GM21737 (cell line): ENCODE data around the gene TRIP13.
"Not testable (repeated sequence)": the region's sequence is repeated elsewhere in the genome, so short reads cannot be mapped to it uniquely, and the experiment has no call there.

Source experiments
- ATAC-seq: cut with Tn5 transposase; IDR thresholded peaks from one replicate; pipeline ENCODE4 v1.9.1; 2021; ENCODE audit warnings: mild to moderate bottlenecking, moderate library complexity; ENCODE audit not compliant: unreplicated experiment

The TRIP13 gene

DNA sequence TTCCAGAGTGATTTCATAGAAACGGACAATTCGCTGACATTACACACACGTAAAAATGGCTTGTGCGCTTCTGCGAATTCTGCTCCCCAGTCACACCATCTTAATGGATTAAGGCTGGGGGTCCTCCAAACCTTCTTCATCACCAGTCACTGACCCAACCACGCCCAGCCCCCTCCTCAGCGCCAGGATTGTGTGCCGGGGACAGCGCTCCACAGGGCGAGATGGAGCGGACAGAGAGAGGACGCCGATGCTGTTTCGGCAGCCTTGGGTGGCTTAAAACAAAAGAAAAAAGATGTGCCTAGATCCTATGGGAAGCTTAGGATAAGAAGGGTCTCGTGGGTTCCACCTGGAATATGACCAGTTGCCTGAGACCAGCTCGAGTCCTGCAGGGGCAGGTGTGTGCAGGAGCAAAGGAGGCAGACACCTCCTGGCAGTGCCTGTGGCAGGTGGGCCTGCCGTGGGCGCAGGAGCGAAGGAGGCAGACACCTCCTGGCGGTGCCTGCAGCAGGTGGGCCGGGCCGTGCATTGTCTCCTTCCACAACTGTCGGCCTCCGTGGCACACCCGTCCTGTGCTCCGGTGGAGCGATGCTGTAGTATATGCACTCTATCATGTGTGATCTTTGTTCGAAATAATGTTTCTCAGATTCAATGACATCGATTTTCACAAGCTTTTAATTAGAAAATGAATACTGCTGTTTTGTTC is 20.9 kb upstream of the TRIP13 start:
- ATAC-seq = no peak

- ATAC-seq = no peak
Measured at GRCh38 chr5:872301-872700, 20.4 kb upstream of the TRIP13 start.

- ATAC-seq = no peak
Measured at GRCh38 chr5:873328-873727, 19.4 kb upstream of the TRIP13 start.

GRCh38 chr5:875931-876330 is 16.8 kb upstream of the TRIP13 start:
- no peak for ATAC-seq

DNA sequence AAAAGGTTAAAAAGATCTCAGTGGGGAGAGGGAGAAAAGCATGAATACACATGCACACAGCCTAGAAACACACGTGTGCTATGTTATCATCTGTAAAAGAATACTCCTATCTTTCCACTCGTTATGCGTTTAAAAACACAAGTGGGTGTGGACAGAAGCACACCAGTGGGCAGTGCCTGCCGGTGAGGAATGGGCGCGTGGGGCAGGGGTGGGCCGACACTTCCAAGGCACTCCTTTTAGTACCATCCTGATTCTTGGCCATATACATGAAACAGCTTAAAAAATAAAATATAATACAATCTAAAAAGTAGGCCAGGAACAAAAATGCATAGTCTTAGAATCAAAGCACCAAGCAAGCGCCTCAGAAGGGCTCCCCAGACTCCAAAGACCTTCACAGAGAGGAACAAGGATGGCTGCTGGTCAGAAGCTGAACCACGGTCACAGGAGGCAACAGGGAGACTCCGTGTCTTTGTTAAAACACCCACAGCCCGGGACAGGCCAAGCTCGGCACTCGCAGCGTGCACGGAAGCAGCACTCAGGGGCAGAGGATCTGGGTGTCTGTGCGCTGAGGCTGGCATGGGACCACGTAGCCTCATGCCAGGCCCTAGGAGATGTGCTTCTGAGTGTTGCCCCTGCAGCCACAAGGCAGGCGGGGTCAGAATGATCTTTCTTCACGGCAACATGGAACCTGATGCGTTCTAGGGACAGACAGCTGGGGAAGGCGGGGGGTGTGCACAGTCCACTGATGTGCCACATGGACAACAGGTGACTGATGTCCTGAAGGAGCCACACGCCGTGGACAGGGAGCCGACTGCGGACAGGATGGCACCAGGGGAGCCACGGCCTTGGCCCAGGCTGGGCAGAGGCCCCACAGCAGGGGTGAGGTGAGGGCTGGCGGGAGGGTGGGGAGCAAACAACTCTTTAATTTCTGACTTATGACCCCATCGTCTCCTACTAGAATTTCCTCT is 16.0 kb upstream of the TRIP13 start:
- no peak for ATAC-seq

GRCh38 chr5:878125-878524 is 14.6 kb upstream of the TRIP13 start:
- ATAC-seq = no peak

- ATAC-seq = not testable (repeated sequence)
Measured at GRCh38 chr5:878677-879076, 14.0 kb upstream of the TRIP13 start.

DNA sequence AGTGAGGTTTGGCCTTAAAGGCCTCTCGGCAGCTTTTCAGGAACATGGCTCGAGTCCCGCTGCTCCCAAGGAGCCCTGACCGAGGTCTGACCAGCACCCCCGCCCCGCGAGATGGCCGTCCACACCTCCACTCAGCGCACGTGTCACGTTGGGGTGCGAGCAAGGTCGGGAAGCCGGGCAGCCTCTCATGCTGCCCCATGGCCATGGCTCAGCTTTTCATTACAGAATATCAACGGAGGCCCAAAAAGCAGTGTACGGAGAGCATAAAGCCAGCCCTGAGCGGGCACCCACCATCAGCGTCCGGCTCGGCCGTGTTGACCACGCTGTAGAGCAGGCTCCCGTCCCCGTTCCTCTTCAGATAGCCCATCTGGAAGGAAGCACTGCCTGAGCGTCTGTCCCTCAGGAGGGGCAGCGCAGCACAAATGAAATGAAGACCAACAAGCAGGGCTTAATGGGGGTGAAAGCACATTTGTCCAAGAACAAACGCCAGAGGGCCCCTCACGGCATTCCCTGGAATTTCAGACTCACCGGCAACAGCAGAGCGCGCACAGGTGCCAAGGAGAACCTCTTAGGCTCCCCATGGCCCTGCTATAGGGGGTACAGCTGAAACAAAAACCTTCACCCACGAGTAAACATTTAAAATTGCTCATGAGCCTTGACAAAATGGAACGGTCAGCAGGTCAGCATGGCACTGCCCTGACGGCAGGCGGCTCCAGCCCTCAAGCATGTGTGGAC is 11.7 kb upstream of the TRIP13 start:
- no peak for ATAC-seq

GRCh38 chr5:881551-881935 is 11.1 kb upstream of the TRIP13 start:
- no peak for ATAC-seq

- ATAC-seq = no peak
Measured at GRCh38 chr5:882253-883183, 10.2 kb upstream of the TRIP13 start.

DNA sequence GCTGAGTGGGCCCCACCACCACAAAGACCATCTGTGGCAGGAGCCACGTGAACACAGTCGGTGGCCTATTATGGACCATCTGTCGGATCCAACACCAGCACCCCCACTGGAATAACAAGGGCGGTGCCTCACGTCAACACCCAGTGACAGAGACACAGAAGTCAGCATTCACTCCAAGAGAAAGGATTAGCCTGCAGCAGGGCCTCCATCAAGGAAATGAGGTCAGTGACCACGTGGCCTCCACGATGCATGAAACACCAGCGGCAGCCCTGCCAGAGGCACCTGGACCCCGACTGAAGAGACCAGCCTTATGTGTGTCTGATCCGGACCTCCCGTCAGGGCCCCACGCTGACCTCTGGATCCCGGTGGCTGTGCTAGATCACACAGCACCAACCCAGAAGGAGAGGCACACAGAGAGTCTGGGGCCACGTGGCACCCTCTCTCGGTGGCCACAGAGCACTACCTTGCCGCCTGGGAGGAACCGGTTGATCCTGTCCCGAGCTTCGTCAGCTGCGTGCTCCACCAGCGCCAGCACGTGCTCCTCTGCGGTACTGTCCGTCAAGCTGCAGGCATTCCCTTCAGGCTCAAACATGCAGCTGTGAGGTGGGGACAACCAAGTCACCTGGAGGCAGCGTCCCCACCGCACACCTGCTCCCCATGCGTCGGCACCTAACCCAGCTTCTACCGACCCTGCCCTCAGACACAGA is 9.1 kb upstream of the TRIP13 start:
- no peak for ATAC-seq

DNA sequence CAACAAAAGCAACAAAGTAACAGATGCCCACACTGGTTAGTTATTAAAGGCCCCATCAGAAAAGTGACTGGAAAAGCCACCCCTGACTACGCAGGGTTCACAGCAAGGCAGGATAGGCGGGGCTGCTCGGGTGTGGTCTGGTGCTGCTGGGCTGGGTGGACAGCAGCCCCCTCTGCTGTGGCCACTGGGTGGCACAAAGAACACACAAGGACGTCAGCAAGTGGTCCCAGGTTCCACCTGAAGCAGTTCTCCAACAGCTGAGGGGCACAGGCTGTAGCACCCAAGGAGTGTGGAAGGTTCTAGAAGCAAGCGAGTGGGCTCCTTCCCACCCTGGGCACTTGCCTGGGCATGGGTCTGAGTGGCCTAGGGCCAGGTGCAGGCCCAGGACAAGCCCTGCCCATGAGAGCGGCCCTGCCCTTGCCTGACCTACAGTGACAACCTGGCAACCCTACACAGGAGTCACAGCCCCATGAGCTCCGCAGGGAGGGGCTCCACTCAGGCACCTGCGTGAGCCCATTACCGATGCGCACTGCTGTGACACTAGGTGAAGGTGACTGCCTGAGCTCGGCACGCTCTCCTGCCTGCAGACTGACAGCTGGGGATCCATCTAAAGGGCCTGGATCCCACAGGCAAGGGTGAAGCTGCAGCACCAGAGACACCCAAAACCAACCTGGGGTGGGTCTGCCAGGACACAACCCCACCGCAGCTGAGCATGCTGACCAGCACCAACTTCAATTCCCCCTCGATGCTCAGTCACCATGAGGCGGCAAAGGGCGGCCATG is 8.1 kb upstream of the TRIP13 start:
- ATAC-seq = no peak

DNA sequence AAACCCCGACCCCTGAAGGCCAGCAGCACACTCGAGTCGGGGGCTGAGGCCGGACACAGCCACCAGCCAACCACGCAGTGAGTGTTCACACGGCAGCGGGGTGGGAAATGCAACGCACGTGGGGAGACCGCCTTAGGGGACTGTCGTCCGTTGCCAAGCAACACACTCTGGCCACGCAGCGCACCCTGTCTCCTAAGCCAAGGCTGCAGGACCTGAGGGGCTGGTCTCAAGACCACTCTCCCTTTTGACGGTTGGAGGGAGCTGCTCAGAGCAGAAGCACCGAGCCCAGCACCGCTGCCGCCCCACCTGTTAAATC is 7.6 kb upstream of the TRIP13 start:
- no peak for ATAC-seq

- no peak for ATAC-seq
Measured at GRCh38 chr5:885529-885928, 7.2 kb upstream of the TRIP13 start.

DNA sequence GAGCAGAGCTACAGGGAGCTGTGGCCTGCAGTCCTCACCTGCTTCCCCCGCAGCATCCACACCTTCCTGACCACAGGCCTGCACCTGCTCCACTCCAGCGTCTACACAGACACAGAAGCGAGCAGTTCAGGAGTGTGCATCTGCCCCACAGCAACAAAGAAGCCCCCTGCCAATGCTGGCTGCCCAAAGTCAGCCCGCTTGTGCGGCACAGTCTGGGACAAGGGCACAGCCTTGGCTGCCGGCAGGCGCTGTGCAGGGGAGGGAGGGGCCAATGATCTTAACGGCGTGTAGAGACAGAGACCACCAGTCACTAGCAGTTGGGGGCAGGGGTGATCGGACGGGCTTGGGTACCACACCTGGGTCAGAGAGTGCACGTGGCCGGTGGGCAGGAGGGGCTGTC is 6.6 kb upstream of the TRIP13 start:
- no peak for ATAC-seq

DNA sequence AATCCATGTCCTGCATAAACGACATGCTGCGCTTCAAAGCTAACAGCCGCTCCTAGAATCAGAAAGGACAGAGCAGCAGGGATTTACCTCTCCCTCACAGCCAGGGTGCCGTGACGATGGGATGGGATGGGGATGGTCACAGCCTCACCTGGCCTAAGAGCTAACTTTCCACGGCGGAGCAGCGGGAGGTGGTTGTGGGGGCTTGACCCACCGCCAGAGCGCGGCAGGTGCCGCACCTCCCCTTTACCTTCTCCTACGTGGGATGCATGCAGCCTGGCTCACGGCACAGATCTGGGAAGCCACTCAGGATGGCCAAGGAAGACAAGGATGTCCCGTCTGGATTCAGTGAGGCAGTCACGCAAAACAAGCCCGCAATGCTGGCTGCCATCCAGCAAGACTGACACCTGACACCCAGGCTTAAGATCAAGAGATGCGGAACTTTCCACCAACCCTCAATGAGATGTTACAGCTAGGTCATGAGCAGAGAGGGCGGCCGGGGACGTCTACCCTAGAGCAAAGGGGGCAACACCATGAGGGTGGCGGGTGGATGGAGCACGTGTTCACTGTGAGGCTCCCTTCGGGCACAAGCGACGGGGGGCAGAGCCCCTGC is 5.9 kb upstream of the TRIP13 start:
- no peak for ATAC-seq

DNA sequence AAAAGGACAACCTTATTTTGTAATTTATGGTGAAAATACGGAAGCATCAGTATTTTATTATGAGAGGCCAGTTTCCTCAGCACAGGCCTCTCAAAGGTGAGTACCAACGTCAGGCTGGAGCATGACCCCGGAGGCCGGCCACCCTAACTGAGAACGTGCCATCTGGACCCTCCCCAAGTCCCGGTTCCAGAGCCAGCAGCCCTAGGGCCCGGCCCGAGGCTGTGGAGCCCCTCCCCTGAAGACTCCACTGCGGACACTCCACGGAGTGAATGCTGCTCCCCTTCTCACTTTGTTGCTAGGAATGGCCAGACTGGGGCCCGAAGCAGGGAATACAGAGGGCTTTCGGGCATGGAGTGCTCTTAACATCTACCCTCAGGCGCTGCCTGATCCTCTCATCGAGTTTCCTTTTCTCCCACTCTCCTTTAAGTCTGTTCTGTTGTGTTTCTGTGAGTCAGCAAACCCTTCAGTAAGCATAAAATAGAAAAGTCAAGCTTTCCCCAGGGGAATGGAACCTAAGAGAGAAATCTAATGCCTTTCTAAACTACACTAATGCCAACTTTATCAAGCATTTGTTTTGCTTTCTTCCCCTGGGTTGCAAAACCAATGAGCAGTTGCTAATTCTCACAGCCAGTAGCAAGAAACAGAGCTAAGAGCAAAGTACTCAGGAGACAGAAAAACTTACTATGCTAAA is 4.6 kb upstream of the TRIP13 start:
- no peak for ATAC-seq

- no peak for ATAC-seq
Measured at GRCh38 chr5:888638-889035, 4.0 kb upstream of the TRIP13 start.
